Measurements from ENCODE around the gene COL12A1. TPM values are rescaled to one million over a fixed set of nuclear protein-coding genes. Genes with fewer than 3 reads are reported as not detected.

Gene COL12A1
- total and polyA plus RNA-seq, 9 of the 15 experiments (the other 6 are each of a cell fraction or from before 2014, with no cell fraction given): 0.11 TPM; not detected in 8

DNA sequence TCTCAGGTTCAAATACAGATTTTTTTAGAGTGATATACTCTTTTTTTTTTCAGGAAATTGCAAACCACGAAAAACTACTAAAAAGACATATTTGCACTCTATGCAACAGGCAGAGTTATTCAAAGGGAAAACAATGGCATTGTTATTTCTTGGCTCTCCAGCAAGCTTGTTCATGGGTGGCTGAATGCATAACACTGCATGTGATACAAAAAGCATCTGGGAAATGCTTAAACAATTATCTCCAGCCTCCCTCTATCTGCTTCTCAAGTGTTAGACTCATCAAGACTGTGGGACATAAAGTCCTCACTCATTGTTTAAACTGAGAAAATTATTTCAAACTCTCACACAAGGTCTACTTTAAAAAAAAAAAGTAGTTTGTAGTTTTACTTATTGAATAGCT, 7.3 kb upstream of the COL12A1 start:
- Histone ChIP-seq H3K79me2 (ENCODE audit: control insufficient read depth, insufficient read depth, low read length) (no peaks in the 10 kb centered on the region), H3K4me3 (no peak overlapping the region), H3K4me1 (replicated peaks in 1 of 2; ENCODE audit: control insufficient read depth in 2 of 2, insufficient read depth in 2 of 2, low read length in 2 of 2) (no peaks in the 10 kb centered on the region), H3K36me3 (ENCODE audit: control insufficient read depth, insufficient read depth, low read length) (no peaks in the 10 kb centered on the region), H3K9ac (ENCODE audit: insufficient read depth in 1 of 2, low read depth in 2 of 2, low read length in 2 of 2) (no peak overlapping the region), H4K20me1 (replicated peaks; ENCODE audit: control insufficient read depth, insufficient read depth, low read length) (no peaks in the 10 kb centered on the region), H3K27me3 (ENCODE audit: control insufficient read depth in 2 of 2, insufficient read depth in 2 of 2, low read length in 2 of 2) (peaks cover 0 to 3% of the 10 kb centered on the region in 2 experiments; a peak in 3 of 5 replicates), H3K4me2 (ENCODE audit: insufficient read depth, low read length) (no peak overlapping the region), H2AFZ (ENCODE audit: low read depth, low read length) (no peak overlapping the region), H3K27ac (ENCODE audit: extremely low read depth, low read depth, low read length) (no peak overlapping the region), H3K9me3 (replicated peaks; ENCODE audit: control insufficient read depth, insufficient read depth, low read depth, low read length) (no peaks in the 10 kb centered on the region), H3K9me1 (ENCODE audit: control insufficient read depth, insufficient read depth, low read length) (no peaks in the 10 kb centered on the region)
- WGBS (ENCODE audit: insufficient coverage, low coverage, missing lambda C conversion rate): 0% methylated on average over 1 of the region's 1 CpG
- POLR2A ChIA-PET: no interaction called here
- CTCF ChIA-PET (ENCODE audit: low intra/inter-chr PET ratio): no interaction called here
- FAIRE-seq: no peak
- intact Hi-C loops (cut with micrococcal nuclease) (loop anchor here (5.0 kb wide), 1 partner anchor 1121 kb away; no protein-coding TSS in a partner anchor), in situ Hi-C loops (cut with MboI) (loop anchor here (5.0 kb wide), 1 partner anchor 1476 kb away; no protein-coding TSS in a partner anchor)
- ATAC-seq: no peak
- BruUV-seq (replicated peaks): no TSS peak
- no peak for DNase-seq (ENCODE audit: extremely low read depth in 1 of 4, low spot score in 3 of 4)
- TF ChIP-seq ZFX (CRISPR knock-in tag; IDR thresholded peaks at IDR 0.05) (no peak), NFYB (IDR thresholded peaks at IDR 0.05; ENCODE audit: extremely low read depth, insufficient read length) (no peak), HSF4 (CRISPR knock-in tag; IDR thresholded peaks at IDR 0.05; ENCODE audit: borderline replicate concordance) (no peak), ZNF444 (CRISPR knock-in tag; IDR thresholded peaks at IDR 0.05) (no peak), KDM4B (IDR thresholded peaks at IDR 0.05; ENCODE audit: borderline replicate concordance in 2 of 2, low read depth in 1 of 2) (no peak), ATF6 (CRISPR knock-in tag; IDR thresholded peaks at IDR 0.05) (no peak), E2F8 (IDR thresholded peaks at IDR 0.05; ENCODE audit: low read depth, partially characterized antibody) (no peak), XRCC4 (IDR thresholded peaks at IDR 0.05; ENCODE audit: extremely low read depth, insufficient read depth, insufficient read length) (no peak), BACH1 (tag; IDR thresholded peaks at IDR 0.05) (no peak), NR2C2 (CRISPR knock-in tag; IDR thresholded peaks at IDR 0.05) (no peak), NR2C2 (tag; IDR thresholded peaks at IDR 0.05) (no peak), ZNF445 (CRISPR knock-in tag; IDR thresholded peaks at IDR 0.05; ENCODE audit: low read depth) (no peak), IRF2 (CRISPR knock-in tag; IDR thresholded peaks at IDR 0.05) (no peak)
- TF ChIP-seq, protein P1, sequence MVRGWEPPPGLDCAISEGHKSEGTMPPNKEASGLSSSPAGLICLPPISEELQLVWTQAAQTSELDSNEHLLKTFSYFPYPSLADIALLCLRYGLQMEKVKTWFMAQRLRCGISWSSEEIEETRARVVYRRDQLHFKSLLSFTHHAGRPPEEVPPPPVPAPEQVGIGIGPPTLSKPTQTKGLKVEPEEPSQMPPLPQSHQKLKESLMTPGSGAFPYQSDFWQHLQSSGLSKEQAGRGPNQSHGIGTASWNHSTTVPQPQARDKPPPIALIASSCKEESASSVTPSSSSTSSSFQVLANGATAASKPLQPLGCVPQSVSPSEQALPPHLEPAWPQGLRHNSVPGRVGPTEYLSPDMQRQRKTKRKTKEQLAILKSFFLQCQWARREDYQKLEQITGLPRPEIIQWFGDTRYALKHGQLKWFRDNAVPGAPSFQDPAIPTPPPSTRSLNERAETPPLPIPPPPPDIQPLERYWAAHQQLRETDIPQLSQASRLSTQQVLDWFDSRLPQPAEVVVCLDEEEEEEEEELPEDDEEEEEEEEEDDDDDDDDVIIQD (CRISPR knock-in tag; IDR thresholded peaks at IDR 0.05): no peak
- TF ChIP-seq, protein P2, sequence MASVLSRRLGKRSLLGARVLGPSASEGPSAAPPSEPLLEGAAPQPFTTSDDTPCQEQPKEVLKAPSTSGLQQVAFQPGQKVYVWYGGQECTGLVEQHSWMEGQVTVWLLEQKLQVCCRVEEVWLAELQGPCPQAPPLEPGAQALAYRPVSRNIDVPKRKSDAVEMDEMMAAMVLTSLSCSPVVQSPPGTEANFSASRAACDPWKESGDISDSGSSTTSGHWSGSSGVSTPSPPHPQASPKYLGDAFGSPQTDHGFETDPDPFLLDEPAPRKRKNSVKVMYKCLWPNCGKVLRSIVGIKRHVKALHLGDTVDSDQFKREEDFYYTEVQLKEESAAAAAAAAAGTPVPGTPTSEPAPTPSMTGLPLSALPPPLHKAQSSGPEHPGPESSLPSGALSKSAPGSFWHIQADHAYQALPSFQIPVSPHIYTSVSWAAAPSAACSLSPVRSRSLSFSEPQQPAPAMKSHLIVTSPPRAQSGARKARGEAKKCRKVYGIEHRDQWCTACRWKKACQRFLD (CRISPR knock-in tag; IDR thresholded peaks at IDR 0.05): no peak

Data from K562 (cell line).